ENCODE data around the gene TBL3. TPM values are rescaled to one million over a fixed set of nuclear protein-coding genes. Genes with fewer than 3 reads are reported as not detected.

TBL3 gene
- total RNA-seq, 2 experiments from 2014 or later = 12.7 to 15.5 TPM

GRCh38 chr16:2003827-2004641 lies 32.2 kb downstream of the TBL3 start:
- H3K27ac Mint-ChIP-seq = no peak overlapping the region
- TF ChIP-seq, protein P1, sequence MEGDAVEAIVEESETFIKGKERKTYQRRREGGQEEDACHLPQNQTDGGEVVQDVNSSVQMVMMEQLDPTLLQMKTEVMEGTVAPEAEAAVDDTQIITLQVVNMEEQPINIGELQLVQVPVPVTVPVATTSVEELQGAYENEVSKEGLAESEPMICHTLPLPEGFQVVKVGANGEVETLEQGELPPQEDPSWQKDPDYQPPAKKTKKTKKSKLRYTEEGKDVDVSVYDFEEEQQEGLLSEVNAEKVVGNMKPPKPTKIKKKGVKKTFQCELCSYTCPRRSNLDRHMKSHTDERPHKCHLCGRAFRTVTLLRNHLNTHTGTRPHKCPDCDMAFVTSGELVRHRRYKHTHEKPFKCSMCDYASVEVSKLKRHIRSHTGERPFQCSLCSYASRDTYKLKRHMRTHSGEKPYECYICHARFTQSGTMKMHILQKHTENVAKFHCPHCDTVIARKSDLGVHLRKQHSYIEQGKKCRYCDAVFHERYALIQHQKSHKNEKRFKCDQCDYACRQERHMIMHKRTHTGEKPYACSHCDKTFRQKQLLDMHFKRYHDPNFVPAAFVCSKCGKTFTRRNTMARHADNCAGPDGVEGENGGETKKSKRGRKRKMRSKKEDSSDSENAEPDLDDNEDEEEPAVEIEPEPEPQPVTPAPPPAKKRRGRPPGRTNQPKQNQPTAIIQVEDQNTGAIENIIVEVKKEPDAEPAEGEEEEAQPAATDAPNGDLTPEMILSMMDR (IDR thresholded peaks at IDR 0.05) = peak; percentile 78
- H3K27ac ChIP-seq (ENCODE audit: low read depth in 1 of 2, low read length in 2 of 2) = no peak overlapping the region
- ChIA-PET CTCF (interaction anchor here (0.5 to 1.8 kb wide), 21 partner anchors 8 to 177 kb away, joined by 3 to 17 read pairs (median 4); partner anchors contain the start of genes FAHD1, GFER, NDUFB10 and NTHL1), POLR2A (interaction anchor here (1.0 to 2.2 kb wide), 7 partner anchors 10 to 151 kb away, joined by 3 to 11 read pairs (median 4); partner anchors contain the start of genes GFER, RPS2 and TRAF7)
- intact Hi-C loops (cut with DNase I, micrococcal nuclease) = no loop called here
- peaks cover 57% of the 10 kb centered on the region for H3K4me1 ChIP-seq (ENCODE audit: insufficient read depth, low read length)
- DNase-seq (peak; percentile 78 to 92 (median 84)), ATAC-seq (ENCODE audit: poor library complexity) (peak; percentile 98)
- H3K27me3 ChIP-seq (ENCODE audit: control insufficient read depth in 1 of 2, insufficient read depth in 2 of 2, low read length in 2 of 2) = no peaks in the 10 kb centered on the region
- H3K36me3 ChIP-seq (ENCODE audit: insufficient read depth, low read length) = peaks cover 57% of the 10 kb centered on the region
- peaks cover 32% of the 10 kb centered on the region for H3K4me1 Mint-ChIP-seq (ENCODE audit: low read depth)
- peaks cover 28% of the 10 kb centered on the region for H3K36me3 Mint-ChIP-seq (ENCODE audit: low read depth)
- no peaks in the 10 kb centered on the region for H3K9me3 ChIP-seq (ENCODE audit: control insufficient read depth in 1 of 2, insufficient read depth in 1 of 2, low read length in 2 of 2)
- no peak overlapping the region for H3K4me3 Mint-ChIP-seq
- H3K9me3 Mint-ChIP-seq = no peaks in the 10 kb centered on the region
- H3K27me3 Mint-ChIP-seq = no peaks in the 10 kb centered on the region
- H3K4me3 ChIP-seq (ENCODE audit: low read length) = no peak overlapping the region

GRCh38 chr16:2004795-2005517 lies 33.1 kb downstream of the TBL3 start:
- H3K36me3 ChIP-seq (ENCODE audit: insufficient read depth, low read length) = peaks cover 48% of the 10 kb centered on the region
- ATAC-seq (ENCODE audit: poor library complexity) (no peak), DNase-seq (peak in 1 of 14 experiments; percentile 0)
- H3K4me1 Mint-ChIP-seq (ENCODE audit: low read depth) = peaks cover 34% of the 10 kb centered on the region
- H3K9me3 ChIP-seq (ENCODE audit: control insufficient read depth in 1 of 2, insufficient read depth in 1 of 2, low read length in 2 of 2) = no peaks in the 10 kb centered on the region
- no peak overlapping the region for H3K27ac ChIP-seq (ENCODE audit: low read depth in 1 of 2, low read length in 2 of 2)
- intact Hi-C loops (cut with DNase I, micrococcal nuclease) = loop anchor here in 1 of 2 experiments (5.0 kb wide), 2 partner anchors 33 to 42 kb away; partner anchors contain the start of genes NTHL1, TBL3 and TSC2
- H3K4me3 ChIP-seq (ENCODE audit: low read length) = no peak overlapping the region
- H3K27ac Mint-ChIP-seq = no peak overlapping the region
- peaks cover 27% of the 10 kb centered on the region for H3K36me3 Mint-ChIP-seq (ENCODE audit: low read depth)
- ChIA-PET POLR2A (interaction anchor here (1.1 to 2.2 kb wide), 6 partner anchors 11 to 150 kb away, joined by 3 to 11 read pairs (median 6); partner anchors contain the start of genes GFER, RPS2 and TRAF7), CTCF (interaction anchor here (1.0 to 1.8 kb wide), 5 partner anchors 22 to 150 kb away, joined by 3 to 13 read pairs (median 7); partner anchors contain the start of genes GFER, NTHL1, TRAF7 and TSC2)
- TF ChIP-seq, protein P1 (IDR thresholded peaks at IDR 0.05) = no peak
- peaks cover 61% of the 10 kb centered on the region for H3K4me1 ChIP-seq (ENCODE audit: insufficient read depth, low read length)
- H3K4me3 Mint-ChIP-seq = no peak overlapping the region
- H3K9me3 Mint-ChIP-seq = no peaks in the 10 kb centered on the region
- no peaks in the 10 kb centered on the region for H3K27me3 Mint-ChIP-seq
- no peaks in the 10 kb centered on the region for H3K27me3 ChIP-seq (ENCODE audit: control insufficient read depth in 1 of 2, insufficient read depth in 2 of 2, low read length in 2 of 2)

GRCh38 chr16:2005646-2006045 lies 33.8 kb downstream of the TBL3 start:
- no peak for ATAC-seq (ENCODE audit: poor library complexity)
- POLR2A ChIA-PET = interaction anchor here (2.2 kb wide), 1 partner anchor 21 kb away, joined by 7 read pairs; the partner anchor contains the start of gene GFER
- peak overlapping the region; percentile 72 for H3K4me3 Mint-ChIP-seq
- peaks cover 43% of the 10 kb centered on the region for H3K36me3 ChIP-seq (ENCODE audit: insufficient read depth, low read length)
- H3K27ac Mint-ChIP-seq = peak overlapping the region; percentile 71
- peaks cover 40% of the 10 kb centered on the region for H3K4me1 Mint-ChIP-seq (ENCODE audit: low read depth)
- no peak overlapping the region for H3K4me3 ChIP-seq (ENCODE audit: low read length)
- no peaks in the 10 kb centered on the region for H3K9me3 ChIP-seq (ENCODE audit: control insufficient read depth in 1 of 2, insufficient read depth in 1 of 2, low read length in 2 of 2)
- H3K27me3 Mint-ChIP-seq = no peaks in the 10 kb centered on the region
- intact Hi-C loops (cut with DNase I, micrococcal nuclease) = loop anchor here in 1 of 2 experiments (5.0 kb wide), 2 partner anchors 33 to 42 kb away; partner anchors contain the start of genes NTHL1, TBL3 and TSC2
- CTCF ChIA-PET = interaction anchor here (1.8 kb wide), 1 partner anchor 135 kb away, joined by 13 read pairs; no protein-coding TSS in a partner anchor
- H3K9me3 Mint-ChIP-seq = no peaks in the 10 kb centered on the region
- TF ChIP-seq, protein P1 (IDR thresholded peaks at IDR 0.05) = no peak
- peaks cover 23% of the 10 kb centered on the region for H3K36me3 Mint-ChIP-seq (ENCODE audit: low read depth)
- DNase-seq = no peak
- no peak overlapping the region for H3K27ac ChIP-seq (ENCODE audit: low read depth in 1 of 2, low read length in 2 of 2)
- peaks cover 68% of the 10 kb centered on the region for H3K4me1 ChIP-seq (ENCODE audit: insufficient read depth, low read length)
- H3K27me3 ChIP-seq (ENCODE audit: control insufficient read depth in 1 of 2, insufficient read depth in 2 of 2, low read length in 2 of 2) = no peaks in the 10 kb centered on the region

All from CD4-positive, alpha-beta T cell (primary cell).